NT2/D1 (cell line): ENCODE measurements around the gene SEC14L5.

ENCODE experiments used
- DNase-seq: peaks from one replicate; pipeline ENCODE4 v3.0.0-alpha.2; 2011; ENCODE audit warnings: low read depth, low spot score
- H3K27me3 ChIP-seq: 2 replicates; pipeline ENCODE4 v1.6.0; 2011; ENCODE audit warnings: mild to moderate bottlenecking; ENCODE audit not compliant: insufficient read length, insufficient read depth
- H3K36me3 ChIP-seq: 2 replicates; pipeline ENCODE4 v1.6.1; 2011; ENCODE audit warnings: mild to moderate bottlenecking, low read length, mixed read lengths; ENCODE audit not compliant: insufficient read depth, insufficient read length
- H3K4me1 ChIP-seq: 2 replicates; pipeline ENCODE4 v1.5.1; 2011; ENCODE audit not compliant: insufficient read depth, insufficient read length
- H3K4me3 ChIP-seq: 2 replicates; pipeline ENCODE4 v1.5.1; 2011; ENCODE audit warnings: low read depth; ENCODE audit not compliant: insufficient read length
- H3K9ac ChIP-seq: 2 replicates; pipeline ENCODE4 v1.6.0; 2011; ENCODE audit warnings: low read depth; ENCODE audit not compliant: insufficient read length
- H3K9me3 ChIP-seq: 2 replicates; pipeline ENCODE4 v1.5.1; 2011; ENCODE audit warnings: mild to moderate bottlenecking, low read length; ENCODE audit not compliant: insufficient read depth
- SUZ12 ChIP-seq: IDR thresholded peaks from 2 replicates; pipeline ENCODE4 v1.6.1; 2011; ENCODE audit not compliant: insufficient read length, insufficient read depth; ENCODE audit errors: extremely low read depth
- YY1 ChIP-seq: IDR thresholded peaks from 2 replicates; pipeline ENCODE4 v1.6.1; 2011; ENCODE audit not compliant: insufficient read length, insufficient read depth
- ZNF274 ChIP-seq: IDR thresholded peaks from 2 replicates; pipeline ENCODE4 v1.6.1; 2011; ENCODE audit warnings: mild to moderate bottlenecking, low read depth, low read length

SEC14L5 gene

DNA sequence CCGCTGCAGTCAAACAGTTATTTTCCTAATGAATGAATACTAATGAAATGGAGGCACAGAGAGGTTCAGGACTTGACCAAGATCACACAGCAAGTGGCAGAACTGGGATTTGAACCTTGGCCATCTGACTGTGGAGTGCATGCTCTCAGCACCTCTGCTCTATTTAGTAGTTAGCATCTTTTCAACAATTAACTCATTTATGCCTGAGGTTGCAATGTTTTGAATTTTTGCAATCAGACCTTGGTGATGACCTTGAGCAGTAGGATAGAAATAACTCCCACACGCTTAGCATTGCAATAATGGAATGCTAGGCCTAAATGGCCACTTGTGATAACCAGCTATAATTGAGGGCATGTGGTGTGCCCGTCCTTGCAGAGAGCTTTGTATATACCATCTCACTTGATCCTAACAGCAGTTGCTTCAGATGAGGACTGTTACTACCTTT, 44.6 kb downstream of the SEC14L5 start:
- Histone ChIP-seq H3K4me1 (peaks cover 15% of the 10 kb centered on the region), H3K9me3 (no peaks in the 10 kb centered on the region), H3K9ac (no peak overlapping the region), H3K27me3 (no peaks in the 10 kb centered on the region), H3K4me3 (no peak overlapping the region), H3K36me3 (no peaks in the 10 kb centered on the region)
- no peak for DNase-seq
- no peak for TF ChIP-seq SUZ12
- TF ChIP-seq ZNF274: no peak
- TF ChIP-seq YY1: no peak

DNA sequence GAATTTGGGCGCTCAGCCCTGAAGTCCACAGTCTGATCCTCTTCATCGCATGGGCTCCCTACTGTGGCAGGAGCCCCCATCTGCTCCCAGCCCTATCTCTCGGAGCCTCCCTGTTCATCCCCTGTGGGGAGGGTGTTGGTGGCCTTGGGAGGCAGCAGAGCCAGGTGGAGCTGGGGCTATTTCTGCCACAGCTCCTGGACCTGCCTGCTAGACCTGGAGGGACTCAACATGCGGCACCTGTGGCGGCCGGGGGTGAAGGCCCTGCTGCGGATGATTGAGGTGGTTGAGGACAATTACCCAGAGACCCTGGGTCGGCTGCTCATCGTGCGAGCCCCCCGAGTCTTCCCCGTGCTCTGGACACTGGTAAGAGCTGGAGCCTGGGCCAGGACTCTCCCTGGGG, 45.1 kb downstream of the SEC14L5 start:
- Histone ChIP-seq H3K9me3 (no peaks in the 10 kb centered on the region), H3K9ac (no peak overlapping the region)
- no peak for TF ChIP-seq SUZ12
- TF ChIP-seq YY1: no peak
- TF ChIP-seq ZNF274: no peak

DNA sequence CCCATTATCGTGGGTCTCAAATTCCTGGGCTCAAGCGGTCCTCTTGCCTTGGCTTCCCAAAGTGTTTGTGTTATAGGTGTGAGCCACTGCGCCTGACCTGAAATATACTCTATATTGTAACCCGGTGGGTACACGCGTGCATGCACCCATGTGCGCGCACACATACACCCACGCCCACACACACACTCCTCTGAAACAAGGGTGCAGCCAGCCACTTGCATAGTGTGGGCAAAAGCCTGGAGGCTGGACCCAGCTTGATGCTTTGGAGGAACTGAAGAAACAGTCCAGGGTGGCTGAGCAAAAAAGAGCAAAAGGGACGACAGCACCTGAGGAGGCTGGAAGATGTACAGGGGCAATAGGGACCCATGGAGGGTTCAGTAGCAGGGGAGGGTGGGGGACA, 45.7 kb downstream of the SEC14L5 start:
- no peaks in the 10 kb centered on the region for H3K27me3 ChIP-seq
- H3K9ac ChIP-seq: no peak overlapping the region
- H3K4me3 ChIP-seq: no peak overlapping the region
- H3K4me1 ChIP-seq: peaks cover 15% of the 10 kb centered on the region
- no peak for TF ChIP-seq ZNF274
- TF ChIP-seq SUZ12: no peak
- no peak for TF ChIP-seq YY1
- H3K9me3 ChIP-seq: no peaks in the 10 kb centered on the region
- no peaks in the 10 kb centered on the region for H3K36me3 ChIP-seq
- no peak for DNase-seq

More for the DNA sequence above, 45.1 kb downstream of the SEC14L5 start:
- Histone ChIP-seq H3K4me1 (peaks cover 15% of the 10 kb centered on the region), H3K4me3 (no peak overlapping the region), H3K27me3 (no peaks in the 10 kb centered on the region), H3K36me3 (no peaks in the 10 kb centered on the region)
- DNase-seq: no peak

GRCh38 chr16:5004311-5004710, 46.2 kb downstream of the SEC14L5 start:
- Histone ChIP-seq H3K9ac (no peak overlapping the region), H3K4me3 (no peak overlapping the region), H3K9me3 (no peaks in the 10 kb centered on the region), H3K4me1 (peaks cover 12% of the 10 kb centered on the region), H3K27me3 (no peaks in the 10 kb centered on the region), H3K36me3 (no peaks in the 10 kb centered on the region)
- DNase-seq: no peak
- TF ChIP-seq ZNF274 (no peak), YY1 (no peak), SUZ12 (no peak)

DNA sequence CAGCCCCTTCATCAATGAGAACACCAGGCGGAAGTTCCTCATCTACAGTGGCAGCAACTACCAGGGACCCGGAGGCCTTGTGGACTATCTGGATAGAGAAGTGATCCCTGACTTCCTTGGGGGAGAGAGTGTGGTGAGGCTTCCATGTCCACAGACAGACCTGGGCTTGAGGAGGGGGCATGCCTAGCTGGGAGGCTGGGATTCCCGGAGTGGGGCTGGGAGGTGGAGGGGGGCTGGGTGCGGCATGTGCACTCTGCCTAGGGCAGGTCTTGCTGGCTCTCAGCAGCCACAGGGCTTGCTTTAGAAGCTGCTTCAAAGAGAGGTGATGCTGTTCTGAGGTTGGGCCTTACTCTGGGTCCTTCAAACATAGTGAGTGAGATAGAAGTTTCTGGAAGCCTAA, 47.8 kb downstream of the SEC14L5 start:
- no peaks in the 10 kb centered on the region for H3K9me3 ChIP-seq
- peak overlapping the region; percentile 0 for H3K9ac ChIP-seq
- no peak for DNase-seq
- H3K36me3 ChIP-seq: no peaks in the 10 kb centered on the region
- H3K27me3 ChIP-seq: no peaks in the 10 kb centered on the region
- peaks cover 15% of the 10 kb centered on the region for H3K4me1 ChIP-seq
- no peak overlapping the region for H3K4me3 ChIP-seq
- TF ChIP-seq SUZ12 (no peak), ZNF274 (no peak), YY1 (no peak)

DNA sequence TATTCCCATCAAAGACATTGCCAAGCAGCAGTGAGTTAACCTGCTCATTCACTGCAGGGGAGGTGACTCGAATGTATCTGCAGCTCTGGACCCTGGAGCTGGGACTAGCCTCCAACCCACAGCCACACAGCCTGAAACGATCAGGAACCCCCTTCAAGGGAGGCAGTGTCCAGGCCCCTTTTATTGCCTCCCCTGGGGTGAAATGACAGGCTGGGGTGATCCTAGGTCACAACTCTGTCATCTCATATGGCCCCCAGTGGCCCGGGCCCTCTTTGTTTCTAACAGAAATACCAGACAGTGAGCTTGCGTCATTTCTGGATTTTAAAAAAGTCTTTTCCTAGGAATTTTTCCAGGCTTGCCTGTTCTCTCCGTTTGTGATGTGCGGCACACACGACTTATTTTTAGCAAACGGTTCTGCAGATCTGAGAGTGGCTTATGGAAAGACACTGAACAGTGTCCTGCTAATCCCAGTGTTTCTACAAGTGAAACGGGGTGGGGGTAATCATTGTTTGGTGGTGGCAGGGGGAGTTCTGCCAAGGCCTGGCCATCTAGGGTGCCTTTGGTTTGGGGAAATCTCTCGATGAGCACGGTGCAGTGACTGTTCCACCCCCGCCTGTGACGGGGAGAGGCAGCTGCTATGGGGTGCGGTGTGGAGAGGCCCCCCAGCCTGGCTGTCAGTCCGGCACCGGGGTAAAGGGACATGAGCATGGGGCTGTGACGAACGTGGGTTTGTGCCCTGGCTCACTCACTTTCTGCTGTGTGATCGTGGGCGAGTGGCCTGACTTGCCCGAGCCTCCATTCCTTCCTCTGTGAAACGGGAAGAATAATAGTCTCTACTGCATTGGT, 48.4 kb downstream of the SEC14L5 start:
- no peak for DNase-seq
- peaks cover 20% of the 10 kb centered on the region for H3K4me1 ChIP-seq
- H3K27me3 ChIP-seq: no peaks in the 10 kb centered on the region
- no peaks in the 10 kb centered on the region for H3K9me3 ChIP-seq
- no peaks in the 10 kb centered on the region for H3K36me3 ChIP-seq
- TF ChIP-seq ZNF274 (no peak), SUZ12 (no peak), YY1 (no peak)
- no peak overlapping the region for H3K4me3 ChIP-seq
- peak overlapping the region; percentile 0 for H3K9ac ChIP-seq

- TF ChIP-seq YY1 (no peak), ZNF274 (no peak), SUZ12 (no peak)
- DNase-seq: no peak
- no peaks in the 10 kb centered on the region for H3K36me3 ChIP-seq
- H3K4me1 ChIP-seq: peaks cover 20% of the 10 kb centered on the region
- H3K9me3 ChIP-seq: no peaks in the 10 kb centered on the region
- H3K9ac ChIP-seq: no peak overlapping the region
- H3K27me3 ChIP-seq: no peaks in the 10 kb centered on the region
- H3K4me3 ChIP-seq: no peak overlapping the region
Measured at GRCh38 chr16:5007256-5007655, 49.1 kb downstream of the SEC14L5 start.
